HG02870 (cell line): Measurements from ENCODE around the gene CCNH.

Experiments used
- ATAC-seq: cut with Tn5 transposase; IDR thresholded peaks from one replicate; pipeline ENCODE4 v1.9.1; 2021; ENCODE audit warnings: mild to moderate bottlenecking, moderate library complexity; ENCODE audit not compliant: unreplicated experiment

CCNH gene

GRCh38 chr5:87412630-87413342 is at the start of gene CCNH:
CCNH (minus strand) TSS chr5:87412930; CDS start chr5:87412794, 136 bp downstream.
- peak; percentile 98 for ATAC-seq

DNA sequence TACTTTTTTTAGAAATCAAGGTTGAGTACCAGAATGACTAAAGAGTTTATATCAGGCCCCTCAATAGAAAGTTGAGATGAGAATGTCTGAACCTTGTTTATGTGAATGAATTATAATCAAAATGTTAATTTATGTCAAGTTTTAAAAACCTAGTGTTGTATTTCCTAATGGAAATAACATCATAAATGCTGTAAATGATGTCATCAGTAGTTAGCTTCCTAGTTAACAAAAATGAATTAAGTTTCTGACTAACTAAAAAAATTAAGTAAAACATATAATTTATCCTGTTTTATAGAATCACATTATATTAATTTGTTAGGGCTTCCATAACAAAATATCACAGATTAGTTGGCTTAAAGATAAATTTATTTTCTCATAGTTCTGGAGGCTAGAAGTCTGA is 45.0 kb upstream of the CCNH start:
- no peak for ATAC-seq

- no peak for ATAC-seq
These were observed 41.1 kb upstream of the CCNH start for GRCh38 chr5:87453801-87454200.

DNA sequence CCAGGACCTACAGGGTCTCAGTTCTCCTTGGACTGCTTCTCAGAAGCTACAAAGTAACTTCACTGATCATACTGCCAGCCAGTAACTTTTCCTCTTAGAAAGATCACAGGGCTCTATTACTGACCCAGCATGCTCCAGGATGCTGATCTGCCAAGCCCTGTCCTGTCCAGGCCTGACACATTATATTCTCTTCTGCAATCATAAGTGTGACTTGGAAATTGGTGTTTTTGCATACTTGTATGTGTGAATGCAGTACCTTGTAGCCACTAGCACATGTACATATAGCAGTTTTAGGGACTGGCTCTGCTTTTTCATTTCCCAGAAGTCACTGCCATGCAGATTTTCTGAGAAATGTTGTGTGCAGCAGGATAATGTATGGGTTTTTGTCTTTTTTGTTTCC is 40.1 kb upstream of the CCNH start:
- no peak for ATAC-seq

GRCh38 chr5:87442419-87442818 is 29.7 kb upstream of the CCNH start:
- no peak for ATAC-seq

DNA sequence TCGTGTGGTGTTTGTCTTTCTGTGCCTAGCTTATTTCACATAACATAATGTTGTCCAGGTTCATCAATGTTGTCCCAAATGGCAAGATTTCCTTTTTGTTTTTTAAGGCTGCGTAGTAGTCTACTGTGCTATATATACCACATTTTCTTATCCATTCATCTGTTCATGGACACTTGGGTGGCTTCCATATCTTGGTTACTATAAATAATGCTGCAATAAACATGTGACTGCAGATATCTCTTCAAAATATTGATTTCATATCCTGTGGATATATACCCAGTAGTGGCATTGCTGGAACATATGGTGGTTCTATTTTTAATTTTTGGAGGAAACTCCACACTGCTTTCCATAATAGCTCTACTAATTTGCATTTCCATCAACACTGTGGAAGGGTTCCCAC is 25.5 kb upstream of the CCNH start:
- ATAC-seq: no peak

- no peak for ATAC-seq
These were observed 25.0 kb upstream of the CCNH start for GRCh38 chr5:87437724-87438123.

GRCh38 chr5:87435144-87435694 is 22.5 kb upstream of the CCNH start:
- no peak for ATAC-seq

DNA sequence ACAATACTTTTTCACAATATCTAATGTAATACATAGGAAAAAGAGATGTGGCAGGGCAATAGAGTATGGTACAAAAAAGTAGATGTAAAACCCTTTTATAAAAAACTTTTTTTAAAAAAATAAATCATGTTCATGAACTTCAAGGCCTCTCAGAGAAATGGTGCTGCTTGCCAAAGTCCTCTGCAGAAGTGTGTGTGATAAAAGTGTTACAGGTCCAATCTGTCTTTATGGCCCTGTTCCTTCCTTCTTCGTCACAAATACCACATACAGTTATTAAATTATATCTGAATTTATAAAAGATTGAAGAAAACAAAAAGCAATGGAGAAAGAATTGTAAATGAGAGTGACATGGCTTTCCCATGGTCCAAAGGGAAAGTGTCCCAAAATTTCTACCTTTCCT is 21.7 kb upstream of the CCNH start:
- ATAC-seq: no peak

DNA sequence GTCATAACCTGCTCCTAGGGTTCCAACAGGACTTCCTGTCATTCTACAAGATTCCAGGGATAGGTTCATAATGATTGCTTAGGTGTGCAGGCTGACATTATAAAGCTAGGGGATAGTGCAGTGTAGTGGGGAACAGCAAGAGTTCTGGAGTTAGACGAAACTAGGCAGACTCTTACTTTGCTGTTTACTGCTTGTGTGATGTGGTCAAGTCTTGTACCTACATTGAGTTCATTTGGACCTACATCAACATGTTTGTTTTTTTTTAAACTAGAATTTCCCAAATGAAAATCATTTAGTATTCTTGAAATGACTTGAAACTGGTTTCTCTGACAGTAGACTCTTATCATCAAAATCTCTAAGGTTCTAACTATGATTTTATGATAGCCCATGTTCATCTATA is 21.2 kb upstream of the CCNH start:
- no peak for ATAC-seq

DNA sequence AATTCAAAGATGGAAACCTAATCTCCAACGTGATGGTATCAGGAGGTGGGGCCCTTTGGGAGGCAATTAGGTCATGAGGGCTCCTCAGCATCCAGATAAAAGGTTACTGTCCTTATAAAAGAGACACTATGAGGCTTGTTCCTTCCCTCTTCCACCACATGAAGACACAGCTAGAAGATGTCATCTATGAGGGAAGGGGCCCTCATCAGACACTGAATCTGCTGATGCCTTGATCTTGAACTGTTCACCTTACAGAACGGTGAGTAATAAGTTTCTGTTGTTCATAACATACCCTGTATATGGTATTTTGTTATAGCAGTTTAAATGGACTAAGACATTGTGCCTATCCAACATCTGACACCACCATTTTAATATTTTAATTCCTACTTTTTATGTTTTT is 19.7 kb upstream of the CCNH start:
- no peak for ATAC-seq

GRCh38 chr5:87430863-87431457 is 18.2 kb upstream of the CCNH start:
- no peak for ATAC-seq

GRCh38 chr5:87423755-87424154 is 11.0 kb upstream of the CCNH start:
- ATAC-seq: no peak

DNA sequence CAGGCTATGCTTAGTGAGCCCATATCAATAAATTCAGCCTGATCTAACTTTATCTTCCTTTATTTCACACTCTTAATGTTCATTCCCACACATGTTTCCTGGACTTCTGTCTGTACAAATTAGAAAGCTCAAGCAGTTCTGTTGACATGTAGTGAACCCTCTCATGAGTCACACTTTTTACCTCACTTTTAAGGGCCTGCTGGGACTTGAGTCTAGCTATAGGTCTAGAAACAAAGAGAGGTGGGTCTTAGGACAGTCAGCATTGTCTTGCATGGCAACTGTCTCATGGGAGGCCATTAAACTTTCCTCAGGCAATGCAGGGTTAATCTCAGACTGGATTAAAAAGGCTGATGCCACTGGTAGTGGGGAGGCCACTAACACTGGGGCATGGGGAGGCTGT is 8.6 kb upstream of the CCNH start:
- ATAC-seq: no peak

DNA sequence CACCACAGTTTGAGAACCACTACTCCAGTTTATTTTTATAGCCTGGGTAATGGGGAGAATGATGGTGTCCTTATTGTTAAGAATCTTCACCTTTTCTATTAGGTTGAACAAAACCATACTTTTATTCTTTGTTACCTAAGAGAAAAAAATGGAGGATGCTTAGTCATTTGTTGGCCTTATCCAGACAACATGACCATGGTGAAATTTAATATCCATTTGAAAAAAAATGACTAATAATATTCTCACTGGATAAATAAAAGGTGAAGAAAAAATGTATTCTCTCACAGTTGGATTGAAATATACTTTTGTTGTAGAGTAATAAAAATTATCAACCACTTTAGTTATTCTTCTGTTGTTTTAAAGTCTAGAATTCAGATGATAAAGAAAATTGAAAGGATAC is 5.8 kb upstream of the CCNH start:
- ATAC-seq: no peak

- ATAC-seq: no peak
These were observed 564 bp upstream of the CCNH start for GRCh38 chr5:87413343-87413645.

DNA sequence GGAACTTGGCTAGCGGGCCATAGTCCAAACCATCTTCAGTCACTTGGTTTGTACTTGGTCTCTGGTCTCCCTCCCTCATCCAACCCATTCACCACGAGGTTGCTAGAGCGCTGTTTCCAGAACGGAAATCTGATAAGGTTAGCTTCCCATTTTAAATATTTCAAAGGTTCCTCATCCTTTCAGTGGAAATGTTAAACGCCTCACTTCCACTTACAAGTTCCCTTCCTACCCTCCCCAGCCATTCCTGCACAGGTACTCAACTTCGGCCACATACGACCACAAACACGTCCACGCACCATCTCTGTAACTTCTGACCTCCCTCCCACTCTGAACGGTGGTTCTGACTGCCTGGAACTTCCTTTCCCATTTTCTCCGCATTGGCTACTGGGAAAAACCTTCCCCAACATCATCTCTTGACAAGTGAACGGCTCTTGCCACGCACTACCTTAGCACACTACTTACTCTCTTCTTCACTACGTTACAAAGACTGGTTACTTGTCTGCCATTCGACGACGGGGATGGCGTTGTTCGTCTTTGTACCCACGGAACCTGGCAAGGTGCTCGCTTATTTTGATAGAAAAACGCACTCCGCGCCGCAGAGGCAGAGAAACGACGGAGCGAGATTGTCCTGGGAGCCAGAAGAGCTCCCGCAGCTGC is 629 bp downstream of the CCNH start:
- peak; percentile 16 for ATAC-seq

- ATAC-seq: no peak
These were observed 1.2 kb downstream of the CCNH start for GRCh38 chr5:87411586-87411972.

DNA sequence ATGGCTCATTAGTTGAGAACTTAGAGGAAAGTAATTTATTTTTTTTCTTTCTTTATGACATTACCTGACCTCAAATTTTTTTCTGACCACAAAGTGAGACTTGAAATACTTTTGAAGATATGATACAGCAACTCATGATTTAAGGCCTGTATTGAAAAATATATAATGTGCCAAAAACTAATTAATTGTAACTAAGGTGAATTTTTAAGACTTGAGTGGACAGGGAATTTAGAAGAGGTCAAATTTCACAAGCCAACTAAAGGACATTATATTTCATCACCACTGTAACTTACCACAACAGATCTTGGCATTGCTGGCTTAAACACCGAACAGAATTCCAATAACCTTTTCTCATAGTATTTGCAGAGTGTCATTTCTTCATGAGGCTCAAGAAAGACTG is 1.8 kb downstream of the CCNH start:
- ATAC-seq: no peak

- no peak for ATAC-seq
These were observed 4.5 kb downstream of the CCNH start for GRCh38 chr5:87408204-87408603.

DNA sequence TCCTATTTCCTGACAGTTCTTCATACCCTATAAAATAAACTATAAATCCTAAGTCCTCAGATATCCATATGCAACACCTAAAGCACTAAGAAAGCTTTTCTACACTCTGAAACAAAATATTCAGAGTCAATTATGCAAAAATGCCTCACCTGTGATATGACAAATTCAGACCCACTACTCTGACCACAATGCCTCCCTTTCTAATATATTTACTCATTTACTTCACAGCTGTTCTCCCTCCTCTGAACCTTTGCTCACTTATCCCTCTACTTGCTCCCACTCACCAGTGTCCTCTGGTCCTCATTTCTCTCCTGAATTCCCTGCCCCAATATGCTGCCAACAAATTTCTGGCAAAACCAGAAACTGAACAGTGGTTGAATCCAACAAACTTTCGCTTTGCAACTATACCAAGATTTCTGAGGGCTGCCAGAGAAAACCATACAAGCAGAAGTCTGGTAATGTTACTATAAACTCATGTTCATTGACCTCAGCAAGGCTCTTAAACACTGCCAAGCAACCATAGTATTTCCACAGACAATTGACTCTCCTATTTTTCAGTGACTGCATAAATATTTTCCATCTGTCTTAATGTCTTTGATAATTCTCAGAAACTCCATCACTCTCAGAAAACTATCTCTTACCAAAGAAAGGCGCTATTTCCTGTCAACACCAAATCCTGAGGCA is 7.1 kb downstream of the CCNH start:
- ATAC-seq: peak; percentile 63

- no peak for ATAC-seq
These were observed 8.4 kb downstream of the CCNH start for GRCh38 chr5:87404359-87404758.
